Measurements from ENCODE around the gene ARHGEF37. TPM values are rescaled to one million over a fixed set of nuclear protein-coding genes. Genes with fewer than 3 reads are reported as not detected.

ARHGEF37 gene
- total RNA-seq, 2 experiments from 2014 or later: 1.4 TPM; not detected in 1

- H3K4me3 ChIP-seq (ENCODE audit: low read depth, low read length, poor library complexity, severe bottlenecking): no peak overlapping the region
- ChIA-PET POLR2A (interaction anchor here (0.6 to 2.6 kb wide), 7 partner anchors 9 to 159 kb away, joined by 3 to 13 read pairs (median 3); no protein-coding TSS in a partner anchor), CTCF (ENCODE audit: unreplicated experiment) (interaction anchor here (0.9 to 1.2 kb wide), 3 partner anchors 10 to 44 kb away, joined by 3 to 8 read pairs (median 3); no protein-coding TSS in a partner anchor)
- no peak overlapping the region for H3K27ac ChIP-seq (ENCODE audit: low read depth, low read length, poor library complexity, severe bottlenecking)
- no peak overlapping the region for H3K4me2 ChIP-seq (ENCODE audit: low read length)
- no TSS peak for BruUV-seq (replicated peaks)
- no peaks in the 10 kb centered on the region; the same call in 1 of the 2 replicates for H3K9me3 ChIP-seq (ENCODE audit: low read length)
- H3K36me3 ChIP-seq (ENCODE audit: insufficient read depth, low read length): no peaks in the 10 kb centered on the region; the same call in 1 of the 2 replicates
- no peaks in the 10 kb centered on the region for H3K9me2 ChIP-seq (ENCODE audit: insufficient read depth, low read length)
- H3K79me2 ChIP-seq (ENCODE audit: insufficient read depth, low read depth, low read length): no peaks in the 10 kb centered on the region
- H4K20me1 ChIP-seq (ENCODE audit: insufficient read depth, low read length): no peaks in the 10 kb centered on the region
- TF ChIP-seq EZH2phosphoT487 (IDR thresholded peaks at IDR 0.05; ENCODE audit: borderline replicate concordance, low read depth, low read length) (no peak), CTCF (conservative IDR thresholded peaks at IDR 0.05; ENCODE audit: low read length) (no peak)
- no peak for DNase-seq (ENCODE audit: low spot score)
- H3K4me1 ChIP-seq (ENCODE audit: insufficient read depth, low read length, poor library complexity, severe bottlenecking): peaks cover 37% of the 10 kb centered on the region
- intact Hi-C loops (cut with micrococcal nuclease; ENCODE audit: unreplicated experiment): no loop called here
- no peak overlapping the region for H2AFZ ChIP-seq (ENCODE audit: low read length)
These were observed 27.7 kb downstream of the ARHGEF37 start for GRCh38 chr5:149608936-149609545.

- POLR2A ChIA-PET: interaction anchor here (1.2 to 2.6 kb wide), 5 partner anchors 8 to 17 kb away, joined by 3 to 13 read pairs (median 7); no protein-coding TSS in a partner anchor
- H3K27ac ChIP-seq (ENCODE audit: low read depth, low read length, poor library complexity, severe bottlenecking): no peak overlapping the region
- H4K20me1 ChIP-seq (ENCODE audit: insufficient read depth, low read length): no peaks in the 10 kb centered on the region
- TF ChIP-seq EZH2phosphoT487 (IDR thresholded peaks at IDR 0.05; ENCODE audit: borderline replicate concordance, low read depth, low read length) (no peak), CTCF (conservative IDR thresholded peaks at IDR 0.05; ENCODE audit: low read length) (no peak)
- no peak for DNase-seq (ENCODE audit: low spot score)
- H3K9me3 ChIP-seq (ENCODE audit: low read length): no peaks in the 10 kb centered on the region; the same call in 1 of the 2 replicates
- no peak overlapping the region for H2AFZ ChIP-seq (ENCODE audit: low read length)
- CTCF ChIA-PET (ENCODE audit: unreplicated experiment): interaction anchor here (0.6 to 1.2 kb wide), 4 partner anchors 9 to 750 kb away, joined by 3 read pairs; no protein-coding TSS in a partner anchor
- BruUV-seq (replicated peaks): no TSS peak
- peaks cover 32% of the 10 kb centered on the region for H3K4me1 ChIP-seq (ENCODE audit: insufficient read depth, low read length, poor library complexity, severe bottlenecking)
- H3K4me3 ChIP-seq (ENCODE audit: low read depth, low read length, poor library complexity, severe bottlenecking): no peak overlapping the region
- H3K4me2 ChIP-seq (ENCODE audit: low read length): no peak overlapping the region
- H3K9me2 ChIP-seq (ENCODE audit: insufficient read depth, low read length): no peaks in the 10 kb centered on the region
- intact Hi-C loops (cut with micrococcal nuclease; ENCODE audit: unreplicated experiment): no loop called here
- no peaks in the 10 kb centered on the region; the same call in 1 of the 2 replicates for H3K36me3 ChIP-seq (ENCODE audit: insufficient read depth, low read length)
- H3K79me2 ChIP-seq (ENCODE audit: insufficient read depth, low read depth, low read length): no peaks in the 10 kb centered on the region
These were observed 28.4 kb downstream of the ARHGEF37 start for GRCh38 chr5:149609640-149610219.

Measured in OCI-LY7 (cell line).